HG03469 (cell line): ENCODE measurements around the gene XRCC4.
"Not testable (repeated sequence)": the region's sequence is repeated elsewhere in the genome, so short reads cannot be mapped to it uniquely, and the experiment has no call there.

ENCODE experiments used
- ATAC-seq: cut with Tn5 transposase; IDR thresholded peaks from one replicate; pipeline ENCODE4 v1.9.1; 2021; ENCODE audit warnings: mild to moderate bottlenecking, moderate library complexity, moderate number of reproducible peaks; ENCODE audit not compliant: unreplicated experiment

XRCC4 gene

GRCh38 chr5:83255268-83255667, 177.9 kb downstream of the XRCC4 start:
- no peak for ATAC-seq

- no peak for ATAC-seq
These were observed 178.9 kb downstream of the XRCC4 start for GRCh38 chr5:83256091-83256780.

- ATAC-seq: not testable (repeated sequence)
These were observed 180.3 kb downstream of the XRCC4 start for GRCh38 chr5:83257684-83258083.

GRCh38 chr5:83265318-83265717, 188.0 kb downstream of the XRCC4 start:
- no peak for ATAC-seq

- ATAC-seq: no peak
These were observed 193.0 kb downstream of the XRCC4 start for GRCh38 chr5:83270311-83270710.

- no peak for ATAC-seq
These were observed 199.8 kb downstream of the XRCC4 start for GRCh38 chr5:83277154-83277553.

- peak; percentile 60 for ATAC-seq
These were observed 200.6 kb downstream of the XRCC4 start for GRCh38 chr5:83277953-83278352.

- ATAC-seq: no peak
These were observed 203.8 kb downstream of the XRCC4 start for GRCh38 chr5:83281176-83281575.

GRCh38 chr5:83281658-83282057, 204.3 kb downstream of the XRCC4 start:
- ATAC-seq: no peak

GRCh38 chr5:83283761-83284160, 206.4 kb downstream of the XRCC4 start:
- no peak for ATAC-seq

GRCh38 chr5:83285661-83286398, 208.5 kb downstream of the XRCC4 start:
- ATAC-seq: no peak

- ATAC-seq: no peak
These were observed 216.9 kb downstream of the XRCC4 start for GRCh38 chr5:83294246-83294645.

GRCh38 chr5:83299353-83299752, 222.0 kb downstream of the XRCC4 start:
- no peak for ATAC-seq

- peak; percentile 97 for ATAC-seq
These were observed 229.4 kb downstream of the XRCC4 start for GRCh38 chr5:83306572-83307241.

GRCh38 chr5:83312663-83313062, 235.3 kb downstream of the XRCC4 start:
- ATAC-seq: no peak

GRCh38 chr5:83313436-83313835, 236.1 kb downstream of the XRCC4 start:
- no peak for ATAC-seq

- no peak for ATAC-seq
These were observed 244.2 kb downstream of the XRCC4 start for GRCh38 chr5:83321483-83322055.

- ATAC-seq: no peak
These were observed 245.1 kb downstream of the XRCC4 start for GRCh38 chr5:83322273-83322924.

- ATAC-seq: no peak
These were observed 246.3 kb downstream of the XRCC4 start for GRCh38 chr5:83323557-83324180.

GRCh38 chr5:83331842-83332241, 254.5 kb downstream of the XRCC4 start:
- ATAC-seq: no peak
